ENCODE results near the gene CCDC121. TPM values are rescaled to one million over a fixed set of nuclear protein-coding genes. Genes with fewer than 3 reads are reported as not detected.

Gene CCDC121
- total RNA-seq, 2 experiments from 2014 or later = 0.11 to 0.44 TPM

- no peak for DNase-seq
- H3K27me3 Mint-ChIP-seq = no peaks in the 10 kb centered on the region
- ChIA-PET CTCF (no interaction called here), POLR2A (no interaction called here)
- intact Hi-C loops (cut with DNase I, micrococcal nuclease) = loop anchor here (1.0 to 5.0 kb wide), 8 partner anchors 45 to 226 kb away; partner anchors contain the start of genes IFT172 (in 2 of the 2), EIF2B4 (in 1 of the 2), GTF3C2 (in 1 of the 2) and NRBP1 (in 1 of the 2)
- ATAC-seq = peak; percentile 5
- peaks cover 53% of the 10 kb centered on the region for H3K4me1 Mint-ChIP-seq
- peak overlapping the region; percentile 98 for H3K27ac Mint-ChIP-seq
- peaks cover 7% of the 10 kb centered on the region for H3K9me3 Mint-ChIP-seq (ENCODE audit: low read depth)
- H3K4me3 Mint-ChIP-seq = peak overlapping the region; percentile 98
- H3K36me3 Mint-ChIP-seq (ENCODE audit: low read depth) = peaks cover 40% of the 10 kb centered on the region
These were observed 45.4 kb downstream of the CCDC121 start for GRCh38 chr2:27583390-27583915.

- Mint-ChIP-seq H3K36me3 (ENCODE audit: low read depth) (peaks cover 36% of the 10 kb centered on the region), H3K9me3 (ENCODE audit: low read depth) (peaks cover 10% of the 10 kb centered on the region), H3K27me3 (no peaks in the 10 kb centered on the region), H3K4me3 (peak within 1 kb of the TSS; percentile 98), H3K27ac (peak within 1 kb of the TSS; percentile 98), H3K4me1 (peaks cover 47% of the 10 kb centered on the region)
- ATAC-seq (peak; percentile 92), DNase-seq (peak; percentile 91)
- ChIA-PET POLR2A (no interaction called here), CTCF (interaction anchor here (0.6 to 1.1 kb wide), 3 partner anchors 75 to 153 kb away, joined by 3 to 4 read pairs (median 3); no protein-coding TSS in a partner anchor)
- intact Hi-C loops (cut with DNase I, micrococcal nuclease) = loop anchor here (1.0 to 5.0 kb wide), 10 partner anchors 45 to 260 kb away; partner anchors contain the start of genes IFT172 (in 2 of the 2), EIF2B4 (in 1 of the 2), GTF3C2 (in 1 of the 2) and MPV17 (in 1 of the 2)
These were observed 46.0 kb downstream of the CCDC121 start, which contains the start of gene ZNF512 for GRCh38 chr2:27582695-27583389. Gene ZNF512, plus strand, starts transcription at chr2:27583042. Its CDS starts 71 bp downstream, at chr2:27583113.

- no peaks in the 10 kb centered on the region for H3K27me3 Mint-ChIP-seq
- peak overlapping the region; percentile 98 for H3K4me3 Mint-ChIP-seq
- H3K4me1 Mint-ChIP-seq = peaks cover 41% of the 10 kb centered on the region
- DNase-seq (no peak), ATAC-seq (no peak)
- intact Hi-C loops (cut with DNase I, micrococcal nuclease) = loop anchor here in 1 of 2 experiments (1.0 to 5.0 kb wide), 4 partner anchors 57 to 259 kb away; partner anchors contain the start of genes GTF3C2 and MPV17
- H3K9me3 Mint-ChIP-seq (ENCODE audit: low read depth) = peaks cover 15% of the 10 kb centered on the region
- POLR2A ChIA-PET = no interaction called here
- peak overlapping the region; percentile 98 for H3K27ac Mint-ChIP-seq
- CTCF ChIA-PET = interaction anchor here (0.6 to 1.1 kb wide), 2 partner anchors 75 to 153 kb away, joined by 3 to 4 read pairs; no protein-coding TSS in a partner anchor
- H3K36me3 Mint-ChIP-seq (ENCODE audit: low read depth) = peaks cover 34% of the 10 kb centered on the region
These were observed 46.6 kb downstream of the CCDC121 start for GRCh38 chr2:27582129-27582694.

GRCh38 chr2:27581417-27582128, 47.2 kb downstream of the CCDC121 start:
- Mint-ChIP-seq H3K9me3 (ENCODE audit: low read depth) (peaks cover 15% of the 10 kb centered on the region), H3K27ac (no peak overlapping the region), H3K4me3 (peak overlapping the region; percentile 98), H3K36me3 (ENCODE audit: low read depth) (peaks cover 29% of the 10 kb centered on the region), H3K27me3 (no peaks in the 10 kb centered on the region), H3K4me1 (peaks cover 34% of the 10 kb centered on the region)
- ChIA-PET POLR2A (no interaction called here), CTCF (no interaction called here)
- intact Hi-C loops (cut with DNase I, micrococcal nuclease) = loop anchor here in 1 of 2 experiments (1.0 to 5.0 kb wide), 4 partner anchors 57 to 258 kb away; partner anchors contain the start of genes GTF3C2 and MPV17
- ATAC-seq (no peak), DNase-seq (no peak)

Other genes with a start within 250 kb of the CCDC121 start
- 10 to 100 TPM in 1 of 2 experiments, 1 to 10 TPM in 1; 7.7 to 10.5 TPM for gene ZNF513, start 248.3 kb downstream of the CCDC121 start, total RNA-seq
- gene PPM1G, start 219.4 kb downstream of the CCDC121 start, total RNA-seq = 100 to 1,000 TPM; 115 to 121 TPM
- gene NRBP1, start 200.4 kb downstream of the CCDC121 start, total RNA-seq = 10 to 100 TPM; 74.3 to 74.4 TPM
- gene KRTCAP3, start 186.6 kb downstream of the CCDC121 start, total RNA-seq = 1 to 10 TPM; 4.7 to 5.9 TPM
- gene IFT172, start 139.3 kb downstream of the CCDC121 start, total RNA-seq = 1 to 10 TPM; 8.7 TPM
- gene FNDC4, start 133.8 kb downstream of the CCDC121 start, total RNA-seq = not detected
- gene GCKR, start 132.2 kb downstream of the CCDC121 start, total RNA-seq = not detected
- gene ZNF512, start 46.0 kb downstream of the CCDC121 start, total RNA-seq = 10 to 100 TPM; 31.8 to 34.5 TPM
- gene GPN1, start within 50 bp of the CCDC121 start, total RNA-seq = 10 to 100 TPM; 45.6 to 63.9 TPM
- gene SUPT7L, start 34.6 kb upstream of the CCDC121 start, total RNA-seq = 10 to 100 TPM; 23.7 to 26.1 TPM
- gene SLC4A1AP, start 34.9 kb upstream of the CCDC121 start, total RNA-seq = 10 to 100 TPM; 23.8 to 25.3 TPM
- 10 to 100 TPM; 44.7 to 68.0 TPM for gene MRPL33, start 142.7 kb upstream of the CCDC121 start, total RNA-seq